GM21619 (cell line): ENCODE results near the gene CCDC185.
"Not testable (repeated sequence)": the region's sequence is repeated elsewhere in the genome, so short reads cannot be mapped to it uniquely, and the experiment has no call there.

Source experiments
- ATAC-seq: cut with Tn5 transposase; IDR thresholded peaks from one replicate; pipeline ENCODE4 v1.9.1; 2021; ENCODE audit not compliant: unreplicated experiment

Gene CCDC185

DNA sequence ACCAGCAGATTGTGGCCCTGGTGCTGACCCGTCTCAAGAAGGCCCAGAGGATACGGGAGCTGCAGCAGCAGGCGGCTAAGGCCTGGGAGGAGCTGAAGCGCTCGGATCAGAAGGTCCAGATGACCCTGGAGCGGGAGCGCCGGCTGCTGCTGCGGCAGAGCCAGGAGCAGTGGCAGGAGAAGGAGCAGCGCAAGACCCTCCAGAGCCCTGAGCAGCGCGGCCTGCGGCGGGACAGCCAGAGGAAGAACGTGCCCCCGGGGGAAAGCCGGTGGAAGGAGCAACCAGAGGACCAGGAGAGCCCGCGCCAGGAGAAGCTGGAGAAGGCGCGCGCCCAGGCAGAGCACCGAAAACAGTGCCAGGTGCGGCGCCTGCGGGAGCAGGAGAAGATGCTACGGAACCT is 1.0 kb downstream of the CCDC185 start:
- no peak for ATAC-seq

DNA sequence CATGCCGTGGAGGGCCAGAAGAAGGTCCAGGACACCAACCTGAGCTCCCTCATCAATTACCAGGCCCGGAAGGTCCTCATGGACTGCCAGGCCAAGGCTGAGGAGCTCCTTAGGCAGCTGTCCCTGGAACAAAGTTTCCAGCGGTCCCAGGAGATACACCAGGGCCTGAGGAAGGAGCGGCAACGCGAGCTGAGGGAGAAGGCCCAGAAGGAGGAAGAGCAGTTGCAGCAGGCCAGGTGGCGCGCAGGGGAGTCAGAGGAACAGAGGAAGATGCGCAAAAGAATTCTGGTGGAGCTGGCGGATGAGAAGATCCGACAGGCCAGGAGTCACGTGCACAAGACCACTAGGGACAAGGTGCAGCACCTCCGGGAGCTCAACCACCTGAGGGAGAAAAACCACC is 1.5 kb downstream of the CCDC185 start:
- ATAC-seq, result no peak

DNA sequence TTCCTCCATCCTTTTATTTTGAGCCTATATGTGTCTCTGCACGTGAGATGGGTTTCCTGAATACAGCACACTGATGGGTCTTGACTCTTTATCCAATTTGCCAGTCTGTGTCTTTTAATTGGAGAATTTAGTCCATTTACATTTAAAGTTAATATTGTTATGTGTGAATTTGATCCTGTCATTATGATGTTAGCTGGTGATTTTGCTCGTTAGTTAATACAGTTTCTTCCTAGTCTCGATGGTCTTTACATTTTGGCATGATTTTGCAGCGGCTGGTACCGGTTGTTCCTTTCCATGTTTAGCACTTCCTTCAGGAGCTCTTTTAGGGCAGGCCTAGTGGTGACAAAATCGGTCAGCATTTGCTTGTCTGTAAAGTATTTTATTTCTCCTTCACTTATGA is 6.2 kb downstream of the CCDC185 start:
- ATAC-seq, result not testable (repeated sequence)

DNA sequence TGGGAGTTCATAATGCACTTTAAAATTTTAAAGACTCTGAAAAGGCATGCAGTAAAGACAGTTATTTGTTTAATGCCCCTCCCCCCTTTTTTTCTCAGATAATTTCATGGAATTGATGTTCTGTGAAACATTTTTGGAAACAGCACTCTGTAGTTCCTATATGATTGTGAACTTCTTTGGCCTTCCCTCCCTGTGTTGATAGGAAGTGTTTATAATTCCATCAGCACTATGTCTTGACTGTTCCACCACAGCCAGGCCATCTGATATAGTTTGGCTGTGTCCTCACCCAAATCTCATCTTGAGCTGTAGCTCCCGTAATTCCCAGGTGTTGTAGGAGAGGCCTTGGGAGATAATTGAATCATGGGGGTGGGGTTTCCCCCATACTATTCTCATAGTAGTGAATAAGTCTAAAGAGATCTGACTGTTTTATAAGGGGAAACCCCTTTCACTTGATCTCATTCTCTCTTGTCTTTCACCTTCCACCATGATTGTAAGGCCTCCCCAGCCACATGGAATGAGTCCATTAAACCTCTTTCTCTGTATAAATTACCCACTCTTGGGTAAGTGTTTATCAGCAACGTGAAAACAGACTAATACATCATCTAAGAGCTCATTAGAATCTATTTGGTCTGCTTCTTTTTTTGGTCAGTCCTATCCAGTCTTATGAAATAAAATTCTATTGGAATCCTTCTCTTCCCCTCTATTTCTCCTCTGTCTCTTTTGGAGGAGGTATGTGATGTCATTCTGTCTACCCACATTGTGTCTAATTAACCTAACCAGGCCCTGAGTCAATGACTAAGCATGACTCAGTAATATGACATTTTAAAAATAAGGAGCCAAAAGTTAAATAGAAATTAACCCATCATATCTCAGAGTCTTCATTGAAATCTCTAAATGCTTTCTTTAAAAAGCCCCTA is 8.9 kb downstream of the CCDC185 start:
- no peak for ATAC-seq

DNA sequence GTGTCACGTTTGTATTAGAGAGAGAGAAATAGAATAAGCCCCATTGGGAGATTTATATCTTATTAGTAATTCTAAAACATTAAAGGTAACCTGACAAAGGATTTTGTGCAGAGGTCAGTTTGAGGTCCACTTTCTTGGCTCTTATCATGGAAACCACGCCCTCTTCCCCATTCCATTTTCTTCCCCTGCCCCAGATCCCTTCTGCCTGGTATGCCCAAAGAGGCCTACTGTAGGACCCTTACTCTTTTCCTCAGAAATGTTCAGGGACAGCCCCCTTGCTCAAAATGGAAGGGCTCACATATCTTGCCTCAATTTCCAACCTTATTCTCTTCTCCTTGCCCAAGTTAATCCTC is 9.6 kb downstream of the CCDC185 start:
- no peak for ATAC-seq

DNA sequence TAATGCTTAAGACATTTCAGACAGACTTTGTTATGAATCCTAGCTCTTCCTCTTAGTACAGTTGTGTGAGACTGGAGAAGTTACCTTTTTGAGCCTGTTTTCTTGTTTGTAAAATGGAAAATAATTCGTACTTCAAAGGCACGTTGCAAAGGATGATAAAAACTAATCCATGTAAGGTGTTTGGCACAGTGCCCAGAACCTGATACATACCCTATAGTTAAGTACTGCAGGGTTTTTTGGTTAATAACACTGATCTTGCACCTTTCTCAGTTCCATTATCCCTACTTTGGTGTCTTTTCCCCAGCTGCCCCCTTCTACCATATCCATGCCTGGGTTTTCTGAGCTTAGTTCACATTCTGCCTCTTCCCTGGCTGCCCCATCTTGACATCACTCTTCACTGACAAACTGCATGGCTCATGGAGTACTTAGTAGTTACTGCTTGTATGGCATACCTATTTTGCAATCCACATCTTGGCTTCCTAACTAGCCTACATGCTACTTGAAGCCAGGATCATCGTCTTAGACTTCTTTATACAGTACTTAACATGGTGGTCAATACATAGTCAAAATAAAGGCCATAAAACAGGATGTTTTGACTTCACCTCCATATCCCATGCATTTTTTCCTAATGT is 10.1 kb downstream of the CCDC185 start:
- ATAC-seq, result no peak

DNA sequence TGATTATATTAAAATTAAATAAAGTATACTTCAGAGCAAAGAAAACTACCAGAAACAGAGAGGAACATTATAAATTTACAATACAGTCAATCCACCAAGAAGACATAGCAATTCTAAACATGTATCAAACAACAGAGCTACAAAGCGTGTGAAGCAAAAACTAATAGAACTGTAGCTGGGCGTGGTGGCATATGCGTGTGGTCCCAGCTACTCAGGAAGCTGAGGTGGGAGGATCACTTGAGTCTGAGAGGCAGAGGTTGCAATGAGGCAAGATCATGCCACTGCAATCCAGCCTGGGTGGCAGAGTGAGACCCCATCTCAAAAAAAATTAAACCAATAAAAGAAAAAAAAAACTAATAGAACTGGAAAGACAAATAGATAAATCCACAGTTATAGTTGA is 12.3 kb downstream of the CCDC185 start:
- ATAC-seq, result no peak

DNA sequence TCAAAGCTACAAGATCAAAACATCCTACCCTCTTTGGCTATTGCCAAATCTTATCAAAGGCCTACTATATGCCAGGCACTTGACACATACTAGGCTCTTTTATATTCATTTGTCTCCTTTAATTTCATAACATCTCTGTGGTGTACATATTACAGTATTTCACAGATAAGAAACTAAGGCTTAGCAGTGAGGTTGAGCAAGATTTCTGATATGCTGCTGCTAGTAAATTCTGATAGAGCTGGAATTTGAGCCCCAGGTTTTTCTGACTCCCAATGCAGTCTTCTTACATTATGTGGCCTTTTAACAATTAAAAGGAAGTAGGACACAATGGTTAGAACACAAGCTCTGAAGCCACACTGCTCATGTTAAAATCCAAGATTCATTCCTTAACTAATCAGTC is 16.8 kb downstream of the CCDC185 start:
- ATAC-seq, result no peak

DNA sequence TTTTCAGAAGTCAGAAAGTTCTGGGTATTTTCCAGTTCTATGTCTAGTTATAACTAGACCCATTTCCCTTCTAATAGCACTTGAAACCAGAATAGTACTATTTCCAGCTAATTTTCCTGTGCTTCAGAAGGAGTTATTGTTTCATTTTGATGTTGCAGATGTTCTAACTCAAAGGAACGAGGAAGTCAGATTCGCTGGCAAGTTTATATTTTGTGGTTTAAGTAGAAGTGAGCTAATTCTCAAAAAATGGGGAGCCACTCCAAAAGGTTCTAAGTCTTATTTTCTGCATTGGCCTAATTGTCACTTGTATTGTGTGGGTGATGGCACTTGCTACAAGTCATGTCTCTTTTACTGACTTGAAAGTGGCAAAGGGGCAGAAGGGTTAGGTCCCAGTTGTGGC is 18.1 kb downstream of the CCDC185 start:
- no peak for ATAC-seq

DNA sequence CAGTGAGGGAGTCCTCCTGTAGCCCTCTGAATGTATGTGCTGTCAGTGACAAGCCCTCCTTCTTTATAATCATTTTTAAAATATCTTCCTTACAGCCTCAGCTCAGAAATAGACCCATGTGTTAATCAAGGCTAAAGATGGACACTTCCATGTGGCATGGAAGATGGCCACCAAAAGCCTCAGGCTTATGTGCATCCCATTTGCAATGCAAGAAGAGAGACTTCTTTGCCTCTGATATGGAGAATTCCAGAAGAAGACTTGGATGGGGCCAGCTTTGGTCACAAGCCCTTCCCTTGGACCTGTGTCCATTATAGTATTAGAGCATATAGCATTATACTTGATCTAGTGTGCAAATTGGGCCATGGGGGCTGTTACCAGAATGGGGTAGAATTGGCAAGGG is 18.5 kb downstream of the CCDC185 start:
- no peak for ATAC-seq

DNA sequence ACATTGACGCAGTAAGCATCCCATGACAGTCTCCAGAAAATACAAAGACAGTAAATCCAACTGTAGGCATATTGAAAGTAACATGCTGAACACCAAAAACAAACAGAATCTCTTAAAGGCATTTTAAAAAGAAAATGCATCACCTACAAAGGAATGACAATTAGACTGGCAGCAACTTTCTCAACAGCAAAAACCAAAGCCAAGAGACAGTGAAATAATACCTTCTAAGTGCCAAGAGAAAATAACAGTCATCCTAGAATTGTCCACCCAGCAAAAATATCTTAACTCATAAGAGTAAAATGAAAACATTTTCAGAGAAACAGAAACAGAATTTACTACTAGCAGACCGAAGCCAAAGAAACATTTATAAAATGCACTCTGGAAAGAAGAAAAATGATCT is 20.0 kb downstream of the CCDC185 start:
- no peak for ATAC-seq

DNA sequence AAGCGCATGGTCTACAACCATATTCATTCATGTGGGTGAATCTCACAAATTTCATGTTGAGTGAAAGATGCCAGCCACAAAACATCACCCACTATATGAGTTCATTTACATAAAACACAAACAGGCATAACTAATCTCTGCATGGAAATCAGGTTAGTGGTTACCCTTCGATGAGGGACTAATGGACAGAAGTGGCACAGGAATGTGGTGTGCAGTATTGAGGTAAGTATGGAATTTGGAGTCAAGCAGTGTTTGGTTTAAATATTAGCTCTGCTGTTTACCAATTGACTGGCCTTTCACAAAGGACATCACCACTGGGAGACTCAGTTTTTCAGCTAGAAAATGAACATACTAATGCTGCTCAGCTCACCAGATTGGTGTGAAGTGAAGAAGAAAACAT is 24.2 kb downstream of the CCDC185 start:
- no peak for ATAC-seq

DNA sequence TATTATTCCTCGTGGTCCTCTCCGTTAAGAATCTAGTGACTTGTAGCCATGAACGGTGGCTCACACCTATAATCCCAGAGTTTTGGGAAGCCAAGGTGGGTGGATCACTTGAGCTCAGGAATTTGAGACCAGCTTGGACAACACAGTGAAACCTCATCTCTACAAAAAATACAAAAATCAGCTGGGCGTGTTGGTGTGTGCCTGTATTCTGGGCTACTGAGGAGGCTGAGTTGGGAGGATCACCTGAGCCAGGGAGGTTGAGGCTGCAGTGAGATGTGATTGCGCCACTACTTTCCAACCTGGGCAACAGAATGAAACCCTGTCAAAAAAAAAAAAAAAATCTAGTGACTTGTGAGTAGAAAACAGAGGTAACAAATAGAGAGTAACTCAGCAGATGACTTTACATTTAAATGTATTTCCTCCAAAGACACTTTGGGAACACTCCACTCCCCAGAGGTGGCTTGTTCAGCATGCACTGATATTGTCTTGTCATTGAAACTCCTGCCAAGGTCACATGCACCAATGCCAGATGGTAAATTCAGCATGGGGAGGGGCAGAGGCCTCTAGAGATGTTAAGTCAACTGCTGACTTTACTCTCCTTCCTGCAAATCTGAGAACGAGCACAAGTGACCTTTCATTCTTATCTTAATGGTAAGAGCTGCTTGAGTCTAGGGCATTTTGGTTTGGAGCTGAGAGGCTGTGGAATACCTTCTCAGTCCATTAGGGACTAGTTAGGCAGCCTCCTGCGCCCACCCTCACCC is 24.9 kb downstream of the CCDC185 start:
- no peak for ATAC-seq

DNA sequence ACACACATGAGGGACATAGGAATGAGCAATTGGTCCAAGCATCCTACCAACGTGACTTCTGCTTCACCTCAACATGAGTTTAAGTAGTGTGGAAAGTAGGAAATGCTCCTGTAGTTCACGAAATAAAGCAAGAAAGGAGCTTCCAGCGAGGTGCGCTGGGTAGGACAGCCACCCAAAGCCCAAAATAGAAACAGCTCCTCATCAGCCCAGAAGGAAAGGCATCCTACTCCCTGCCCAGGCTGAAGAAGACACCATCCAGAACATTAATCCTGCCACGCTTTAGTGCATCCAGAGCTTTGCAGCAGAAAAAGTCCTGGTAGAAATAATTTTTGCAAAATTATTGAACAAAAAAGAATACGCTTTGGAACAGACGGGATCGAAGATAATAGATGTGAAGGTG is 25.9 kb downstream of the CCDC185 start:
- no peak for ATAC-seq

DNA sequence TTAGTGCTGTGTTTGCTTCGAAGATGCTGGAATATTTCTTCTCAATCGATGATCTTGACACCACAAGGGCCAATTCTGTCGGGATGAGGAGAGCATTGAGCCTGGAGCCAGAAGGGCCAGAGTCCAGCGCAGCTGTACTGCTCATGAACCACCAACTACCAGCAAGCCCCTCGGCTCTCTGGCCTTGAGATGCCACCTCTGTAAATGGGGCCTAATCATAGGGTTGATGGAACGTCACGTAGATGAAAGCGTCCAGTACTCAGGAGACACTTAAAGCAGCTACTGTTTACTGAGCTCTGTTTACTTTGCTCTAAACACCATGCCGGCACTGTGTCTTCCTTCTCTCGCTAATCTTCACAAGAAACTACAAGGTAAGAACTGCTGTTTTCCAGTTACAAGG is 26.3 kb downstream of the CCDC185 start:
- ATAC-seq, result no peak

DNA sequence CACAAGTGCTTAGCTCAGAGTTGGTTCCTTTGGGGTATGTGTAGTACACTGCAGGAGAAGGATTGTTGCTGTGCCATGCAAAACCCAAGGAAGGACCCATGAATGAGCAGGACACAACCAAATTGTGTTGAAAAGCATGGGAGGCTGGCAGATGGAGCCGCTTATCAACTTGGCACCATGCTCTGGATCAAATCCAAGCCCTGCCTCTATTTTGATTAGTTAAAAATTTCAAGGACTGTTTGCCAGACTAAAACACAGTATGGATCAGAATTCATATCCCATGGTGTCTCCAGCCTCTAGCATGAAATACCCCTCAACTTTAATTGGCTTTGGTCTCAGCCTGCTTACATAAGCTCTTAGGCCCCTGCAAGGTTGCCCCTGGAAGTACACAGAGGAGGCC is 27.8 kb downstream of the CCDC185 start:
- no peak for ATAC-seq

DNA sequence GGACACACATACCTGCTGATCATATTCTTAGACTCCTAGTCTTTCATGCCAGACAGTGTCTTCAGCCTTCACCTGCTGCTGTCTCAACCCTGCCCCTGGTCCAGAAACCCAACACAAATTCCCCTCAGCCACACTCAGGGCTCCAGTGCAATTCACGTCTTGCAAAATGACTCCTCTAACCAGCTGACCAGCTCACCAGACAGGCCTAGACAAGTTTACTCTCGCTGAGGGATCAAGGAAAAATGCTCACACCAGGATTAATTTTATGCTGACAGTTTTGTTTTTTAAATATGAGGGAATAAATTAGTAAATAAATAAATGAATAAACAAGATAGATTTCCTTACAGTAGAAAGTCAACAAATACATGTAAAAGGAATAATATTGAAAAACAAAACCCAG is 28.5 kb downstream of the CCDC185 start:
- no peak for ATAC-seq

DNA sequence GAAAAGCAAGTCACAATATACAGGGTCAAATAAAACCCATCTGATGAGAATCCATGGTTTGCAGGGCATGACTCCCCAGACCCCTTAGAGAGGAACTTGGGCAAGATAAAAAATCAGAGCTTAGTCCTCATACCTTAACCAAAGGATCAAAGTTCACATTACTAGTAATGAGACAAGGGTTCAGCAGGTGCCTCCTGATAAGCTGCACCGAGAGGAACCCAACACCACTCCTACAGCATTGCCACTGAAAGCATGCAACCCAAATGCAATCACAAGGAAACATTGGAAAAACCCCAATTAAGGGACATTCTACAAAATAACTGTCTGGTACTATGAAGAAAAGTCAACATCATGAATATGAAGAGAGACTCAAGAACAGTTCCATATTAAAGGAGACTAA is 29.7 kb downstream of the CCDC185 start:
- no peak for ATAC-seq

DNA sequence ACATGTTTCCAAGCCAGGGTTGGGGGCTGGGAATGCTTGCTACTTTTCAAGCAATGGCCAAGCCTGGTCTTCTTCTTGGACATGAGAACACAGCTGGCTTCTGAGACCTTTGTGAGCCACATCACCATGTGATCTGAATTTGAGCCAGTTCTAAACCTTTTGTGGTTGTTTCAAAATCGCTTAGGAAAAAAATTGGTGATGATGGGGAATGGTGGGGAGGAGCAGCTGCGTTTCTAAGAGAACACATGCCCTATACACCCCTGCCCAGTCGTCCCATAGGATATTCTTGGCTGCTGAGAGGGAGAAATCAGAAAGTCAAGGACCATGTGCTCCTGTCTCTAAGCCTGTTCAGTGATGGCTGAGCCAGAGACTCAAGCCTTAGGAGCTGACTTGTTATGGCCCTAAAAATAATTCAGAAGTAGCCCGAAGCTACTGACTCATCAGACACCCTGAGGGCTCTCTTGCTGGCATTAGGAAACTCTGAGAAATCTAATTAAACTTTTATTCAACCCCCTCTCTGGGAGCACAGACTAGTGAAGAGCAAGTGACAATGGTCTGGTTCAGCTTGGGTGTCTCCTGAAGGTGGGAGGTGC is 30.5 kb downstream of the CCDC185 start:
- ATAC-seq, result no peak

DNA sequence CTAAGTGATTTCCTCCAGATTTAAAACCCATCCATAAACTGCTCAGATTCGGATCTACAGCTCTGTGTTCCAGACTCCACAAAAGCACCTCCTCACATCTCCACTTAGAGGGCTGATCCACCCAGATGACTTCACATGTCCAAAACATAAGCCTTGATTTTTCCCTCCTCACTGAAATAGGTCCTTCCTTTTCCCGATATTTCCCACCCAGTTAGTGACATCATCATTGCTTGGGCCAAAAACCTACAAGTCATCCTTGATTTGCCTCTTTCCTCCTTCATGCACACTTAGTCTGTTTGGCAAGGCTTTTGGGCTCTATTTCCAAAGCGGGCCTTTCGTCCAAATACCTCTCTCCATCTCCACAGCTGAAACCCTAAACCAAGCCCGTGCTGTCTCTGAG is 32.3 kb downstream of the CCDC185 start:
- no peak for ATAC-seq

DNA sequence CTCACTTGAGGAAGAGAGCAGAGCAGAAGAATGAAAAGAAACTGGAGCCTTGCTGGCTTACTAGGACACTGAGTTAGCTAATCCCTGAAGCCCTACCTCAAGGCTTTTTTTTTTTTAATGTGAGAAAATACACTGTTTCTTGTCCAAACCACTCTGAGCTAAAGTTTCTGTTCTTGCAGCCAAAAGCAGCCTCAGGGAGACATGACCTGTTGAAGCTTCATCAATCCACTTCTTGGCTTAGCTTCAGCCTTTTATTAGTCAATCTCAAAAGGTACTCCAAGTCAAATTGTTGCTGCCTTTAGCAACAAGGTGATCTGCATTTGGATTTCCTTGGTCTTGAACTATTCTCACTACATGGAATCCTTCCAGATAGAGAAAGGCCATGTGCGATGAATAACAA is 33.7 kb downstream of the CCDC185 start:
- no peak for ATAC-seq

DNA sequence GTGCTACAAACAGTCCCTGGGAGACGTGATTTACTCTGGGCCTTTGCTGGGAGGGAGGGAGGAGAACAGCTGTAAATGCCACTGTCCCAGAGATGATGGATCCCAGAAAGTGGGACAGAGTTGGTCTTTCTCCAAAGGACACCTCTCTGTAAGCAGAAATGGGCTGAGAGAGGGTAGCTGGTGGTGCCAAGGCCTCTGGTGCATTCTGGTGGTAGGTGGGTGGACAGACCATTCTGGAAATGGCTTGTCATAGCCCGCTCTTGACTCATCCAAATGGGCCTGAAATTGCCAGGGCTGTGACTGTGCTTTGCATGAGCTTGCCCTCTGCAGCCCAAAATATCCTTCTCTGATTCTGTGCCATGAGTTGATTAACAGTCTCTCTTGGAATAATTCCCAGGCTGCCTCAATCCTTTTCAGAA is 36.1 kb downstream of the CCDC185 start:
- ATAC-seq, result no peak
